Liver (tissue), 9 donors: Measurements from ENCODE around the gene SLC8A3. TPM values are rescaled to one million over a fixed set of nuclear protein-coding genes. Genes with fewer than 3 reads are reported as not detected.

ENCODE experiments used
- DNase-seq: peaks from one replicate; pipeline ENCODE4 v3.0.0-alpha.2; 2017; ENCODE audit warnings: low spot score
- H3K27ac ChIP-seq, 2 donors: one replicate each; pipeline ENCODE4 v1.7.0; 2013; ENCODE audit warnings: inconsistent platforms in 2 of 2, low read length in 2 of 2, control low read depth in 1 of 2, low read depth in 1 of 2, mild to moderate bottlenecking in 1 of 2
- H3K27me3 ChIP-seq, 4 donors: one replicate each; pipeline versions ENCODE4 v1.6.1 to v1.7.0; 2013; ENCODE audit warnings: low read length in 3 of 4, inconsistent platforms in 1 of 4, mild to moderate bottlenecking in 1 of 4, moderate library complexity in 1 of 4; ENCODE audit not compliant: control insufficient read depth in 4 of 4, insufficient read depth in 4 of 4
- H3K36me3 ChIP-seq, 4 donors: one replicate each; pipeline versions ENCODE4 v1.6.1 to v1.7.0; 2013; ENCODE audit warnings: low read length in 3 of 4, mild to moderate bottlenecking in 3 of 4, low read depth in 1 of 4, moderate library complexity in 1 of 4; ENCODE audit not compliant: control insufficient read depth in 4 of 4, insufficient read depth in 3 of 4
- H3K4me1 ChIP-seq, 4 donors: one replicate each; pipeline versions ENCODE4 v1.6.1 to v1.7.0; 2013; ENCODE audit warnings: low read length in 3 of 4, mild to moderate bottlenecking in 3 of 4, moderate library complexity in 1 of 4; ENCODE audit not compliant: control insufficient read depth in 4 of 4, insufficient read depth in 4 of 4
- H3K4me3 ChIP-seq, 3 donors: one replicate each; pipeline versions ENCODE4 v1.6.1 to v1.7.0; 2013; ENCODE audit warnings: low read length in 3 of 3, control low read depth in 1 of 3, low read depth in 1 of 3, mild to moderate bottlenecking in 1 of 3
- H3K9ac ChIP-seq, 2 donors: one replicate each; pipeline ENCODE4 v1.7.0; 2013; ENCODE audit warnings: low read length in 2 of 2, mild to moderate bottlenecking in 2 of 2, moderate library complexity in 2 of 2, control low read depth in 1 of 2, low read depth in 1 of 2
- H3K9me3 ChIP-seq, 4 donors: one replicate each; pipeline versions ENCODE4 v1.6.1 to v1.7.0; 2013; ENCODE audit warnings: low read length in 3 of 4; ENCODE audit not compliant: control insufficient read depth in 4 of 4
- EGR1 ChIP-seq, 2 donors: IDR thresholded peaks; 2 replicates each; pipeline ENCODE4 v1.6.1; 2016 to 2018; ENCODE audit warnings: antibody characterized with exemption in 2 of 2, low read depth in 2 of 2
- FOXA1 ChIP-seq: IDR thresholded peaks from 2 replicates; pipeline ENCODE4 v1.6.1; 2016; ENCODE audit warnings: antibody characterized with exemption
- FOXA2 ChIP-seq: IDR thresholded peaks from 2 replicates; pipeline ENCODE4 v1.6.1; 2016; ENCODE audit warnings: antibody characterized with exemption
- GABPA ChIP-seq, 2 donors: IDR thresholded peaks in 1 of 2; conservative IDR thresholded peaks in 1 of 2; 2 replicates each; pipeline ENCODE4 v1.6.1; 2016; ENCODE audit warnings: antibody characterized with exemption in 2 of 2, mild to moderate bottlenecking in 1 of 2, moderate library complexity in 1 of 2
- HNF4A ChIP-seq, 2 donors: conservative IDR thresholded peaks; 2 replicates each; pipeline ENCODE4 v1.6.1; 2016; ENCODE audit warnings: antibody characterized with exemption in 2 of 2, mild to moderate bottlenecking in 2 of 2
- HNF4G ChIP-seq: IDR thresholded peaks from 2 replicates; pipeline ENCODE4 v1.6.1; 2016; ENCODE audit warnings: antibody characterized with exemption
- JUND ChIP-seq, 2 donors: IDR thresholded peaks; 2 replicates each; pipeline ENCODE4 v1.6.1; 2016; ENCODE audit warnings: antibody characterized with exemption in 2 of 2
- NR2F2 ChIP-seq: IDR thresholded peaks from 2 replicates; pipeline ENCODE4 v1.6.1; 2016; ENCODE audit warnings: antibody characterized with exemption
- RAD21 ChIP-seq, 2 donors: IDR thresholded peaks; 2 replicates each; pipeline ENCODE4 v1.6.1; 2016; ENCODE audit warnings: antibody characterized with exemption in 2 of 2, mild to moderate bottlenecking in 2 of 2
- RXRA ChIP-seq, 2 donors: IDR thresholded peaks; 2 replicates each; pipeline ENCODE4 v1.6.1; 2017 to 2018; ENCODE audit warnings: antibody characterized with exemption in 2 of 2, mild to moderate bottlenecking in 1 of 2
- SP1 ChIP-seq: IDR thresholded peaks from 2 replicates; pipeline ENCODE4 v1.6.1; 2018; ENCODE audit warnings: antibody characterized with exemption, mild to moderate bottlenecking
- TAF1 ChIP-seq: conservative IDR thresholded peaks from 2 replicates; pipeline ENCODE4 v1.6.1; 2016; ENCODE audit warnings: antibody characterized with exemption, mild to moderate bottlenecking
- YY1 ChIP-seq: IDR thresholded peaks from 2 replicates; pipeline ENCODE4 v1.6.1; 2016; ENCODE audit warnings: antibody characterized with exemption, mild to moderate bottlenecking
- WGBS: extraction: QIAGEN DNeasy Blood & Tissue Kit; methylation state at CpG from one replicate; pipeline ENCODE4 v1.1.7; 2013; 5-methylcytosine and 5-hydroxymethylcytosine counted together
- polyA plus RNA-seq, 2 donors: library from polyadenylated mRNA; stranded (reverse) in 1 of 2; unstranded in 1 of 2; fragments of 200-250 nt in 1 of 2; fragments of >200 nt in 1 of 2; fragmentation: Nextera tagmentation in 1 of 2; extraction: Ambion mirVana in 1 of 2; gene quantifications; one replicate each; pipeline versions ENCODE4 v1.2.1 to v1.2.3, GENCODE V29; 2013 to 2015
- total RNA-seq, 2 donors: library from RNA; depleted of rRNA; stranded (reverse); fragments of >200 nt; gene quantifications; one replicate each; pipeline ENCODE4 v1.2.3, GENCODE V29; 2014
- TF ChIP-seq, protein P1 (sequence below): IDR thresholded peaks from 2 replicates; pipeline ENCODE4 v1.6.1; 2016; ENCODE audit warnings: antibody characterized with exemption, mild to moderate bottlenecking
- TF ChIP-seq, protein P2 (sequence below): IDR thresholded peaks from 2 replicates; pipeline ENCODE4 v1.6.1; 2016; ENCODE audit warnings: antibody characterized with exemption
- TF ChIP-seq, protein P3 (sequence below): IDR thresholded peaks from 2 replicates; pipeline ENCODE4 v1.6.1; 2016; ENCODE audit warnings: antibody characterized with exemption
- TF ChIP-seq, protein P4 (sequence below): fragments of 150-350 bp; IDR thresholded peaks from 2 replicates; pipeline ENCODE4 v1.5.1; 2017; ENCODE audit warnings: improper control_type of control experiment, low read depth, low read length; ENCODE audit not compliant: missing input control
- TF ChIP-seq, protein P5 (sequence below): IDR thresholded peaks from 2 replicates; pipeline ENCODE4 v1.6.1; 2016; ENCODE audit warnings: antibody characterized with exemption
- donor health status: healthy.
- donor health status: healthy.
- donor health status: healthy.
- donor health status: healthy.
- donor health status: healthy.

SLC8A3 gene
- total and polyA plus RNA-seq, 4 donors = 0.05 to 0.56 (median 0.10) TPM; not detected in 1

DNA sequence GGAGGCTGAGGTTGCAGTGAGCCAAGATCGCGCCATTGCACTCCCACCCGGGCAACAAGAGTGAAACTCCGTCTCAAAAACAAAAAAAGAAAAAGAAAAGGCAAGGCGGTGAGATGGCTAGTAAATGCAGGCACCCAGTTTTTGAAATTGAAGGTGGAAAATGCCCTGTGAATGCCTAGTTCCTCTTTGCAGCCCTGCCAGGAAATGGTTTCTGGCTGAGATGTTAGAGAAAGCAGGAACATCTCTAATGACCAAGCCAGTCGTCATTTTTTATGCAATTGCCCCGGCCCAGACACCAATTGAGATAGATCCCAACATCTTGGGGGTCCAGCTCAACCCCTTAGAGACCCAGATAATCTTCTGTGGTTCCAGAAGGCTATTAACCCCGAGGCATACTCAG lies 17.0 kb downstream of the SLC8A3 start:
- Histone ChIP-seq H3K36me3 (no peaks in the 10 kb centered on the region), H3K9ac (no peak overlapping the region), H3K4me1 (no peaks in the 10 kb centered on the region), H3K9me3 (no peaks in the 10 kb centered on the region), H3K4me3 (no peak overlapping the region), H3K27me3 (peaks cover 0 to 6% (median 1%) of the 10 kb centered on the region in 4 donors), H3K27ac (no peak overlapping the region)
- no peak for DNase-seq
- WGBS = 71% methylated on average over 8 of the region's 8 CpGs
- TF ChIP-seq HNF4A (conservative IDR thresholded peaks at IDR 0.05) = no peak
- no peak for TF ChIP-seq GABPA (IDR thresholded peaks at IDR 0.05 in 1 of 2, conservative IDR thresholded peaks at IDR 0.05 in 1 of 2)
- no peak for TF ChIP-seq FOXA2
- no peak for TF ChIP-seq JUND (IDR thresholded peaks at IDR 0.05)
- TF ChIP-seq, protein P1, sequence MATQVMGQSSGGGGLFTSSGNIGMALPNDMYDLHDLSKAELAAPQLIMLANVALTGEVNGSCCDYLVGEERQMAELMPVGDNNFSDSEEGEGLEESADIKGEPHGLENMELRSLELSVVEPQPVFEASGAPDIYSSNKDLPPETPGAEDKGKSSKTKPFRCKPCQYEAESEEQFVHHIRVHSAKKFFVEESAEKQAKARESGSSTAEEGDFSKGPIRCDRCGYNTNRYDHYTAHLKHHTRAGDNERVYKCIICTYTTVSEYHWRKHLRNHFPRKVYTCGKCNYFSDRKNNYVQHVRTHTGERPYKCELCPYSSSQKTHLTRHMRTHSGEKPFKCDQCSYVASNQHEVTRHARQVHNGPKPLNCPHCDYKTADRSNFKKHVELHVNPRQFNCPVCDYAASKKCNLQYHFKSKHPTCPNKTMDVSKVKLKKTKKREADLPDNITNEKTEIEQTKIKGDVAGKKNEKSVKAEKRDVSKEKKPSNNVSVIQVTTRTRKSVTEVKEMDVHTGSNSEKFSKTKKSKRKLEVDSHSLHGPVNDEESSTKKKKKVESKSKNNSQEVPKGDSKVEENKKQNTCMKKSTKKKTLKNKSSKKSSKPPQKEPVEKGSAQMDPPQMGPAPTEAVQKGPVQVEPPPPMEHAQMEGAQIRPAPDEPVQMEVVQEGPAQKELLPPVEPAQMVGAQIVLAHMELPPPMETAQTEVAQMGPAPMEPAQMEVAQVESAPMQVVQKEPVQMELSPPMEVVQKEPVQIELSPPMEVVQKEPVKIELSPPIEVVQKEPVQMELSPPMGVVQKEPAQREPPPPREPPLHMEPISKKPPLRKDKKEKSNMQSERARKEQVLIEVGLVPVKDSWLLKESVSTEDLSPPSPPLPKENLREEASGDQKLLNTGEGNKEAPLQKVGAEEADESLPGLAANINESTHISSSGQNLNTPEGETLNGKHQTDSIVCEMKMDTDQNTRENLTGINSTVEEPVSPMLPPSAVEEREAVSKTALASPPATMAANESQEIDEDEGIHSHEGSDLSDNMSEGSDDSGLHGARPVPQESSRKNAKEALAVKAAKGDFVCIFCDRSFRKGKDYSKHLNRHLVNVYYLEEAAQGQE = no peak
- TF ChIP-seq RXRA (IDR thresholded peaks at IDR 0.05) = no peak
- TF ChIP-seq, protein P2, sequence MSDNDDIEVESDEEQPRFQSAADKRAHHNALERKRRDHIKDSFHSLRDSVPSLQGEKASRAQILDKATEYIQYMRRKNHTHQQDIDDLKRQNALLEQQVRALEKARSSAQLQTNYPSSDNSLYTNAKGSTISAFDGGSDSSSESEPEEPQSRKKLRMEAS = no peak
- TF ChIP-seq SP1 = no peak
- no peak for TF ChIP-seq TAF1
- TF ChIP-seq, protein P3, sequence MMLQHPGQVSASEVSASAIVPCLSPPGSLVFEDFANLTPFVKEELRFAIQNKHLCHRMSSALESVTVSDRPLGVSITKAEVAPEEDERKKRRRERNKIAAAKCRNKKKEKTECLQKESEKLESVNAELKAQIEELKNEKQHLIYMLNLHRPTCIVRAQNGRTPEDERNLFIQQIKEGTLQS = no peak

DNA sequence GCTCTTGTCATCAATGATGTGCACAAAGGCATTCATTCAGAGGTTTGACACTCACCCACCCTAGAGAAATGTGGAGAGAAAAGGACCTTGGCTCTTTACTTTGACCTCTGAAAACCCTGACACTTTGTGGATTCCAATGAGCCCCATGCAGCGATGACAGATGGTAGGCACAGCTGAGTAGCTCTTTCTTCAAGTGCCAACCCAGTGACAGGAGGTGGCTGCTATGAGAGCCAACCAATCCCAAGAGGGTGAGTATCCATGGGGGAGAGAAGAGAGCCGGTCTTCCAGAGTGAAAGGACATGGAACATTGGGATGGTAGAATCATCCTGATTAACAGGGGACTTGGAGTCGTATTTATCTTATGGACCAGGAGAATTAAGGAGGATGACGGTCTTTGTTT lies 17.8 kb downstream of the SLC8A3 start:
- Histone ChIP-seq H3K9ac (no peak overlapping the region), H3K27me3 (peaks cover 0 to 6% (median 1%) of the 10 kb centered on the region in 4 donors), H3K27ac (no peak overlapping the region), H3K4me3 (no peak overlapping the region), H3K36me3 (no peaks in the 10 kb centered on the region), H3K4me1 (no peaks in the 10 kb centered on the region), H3K9me3 (no peaks in the 10 kb centered on the region)
- TF ChIP-seq, protein P4, sequence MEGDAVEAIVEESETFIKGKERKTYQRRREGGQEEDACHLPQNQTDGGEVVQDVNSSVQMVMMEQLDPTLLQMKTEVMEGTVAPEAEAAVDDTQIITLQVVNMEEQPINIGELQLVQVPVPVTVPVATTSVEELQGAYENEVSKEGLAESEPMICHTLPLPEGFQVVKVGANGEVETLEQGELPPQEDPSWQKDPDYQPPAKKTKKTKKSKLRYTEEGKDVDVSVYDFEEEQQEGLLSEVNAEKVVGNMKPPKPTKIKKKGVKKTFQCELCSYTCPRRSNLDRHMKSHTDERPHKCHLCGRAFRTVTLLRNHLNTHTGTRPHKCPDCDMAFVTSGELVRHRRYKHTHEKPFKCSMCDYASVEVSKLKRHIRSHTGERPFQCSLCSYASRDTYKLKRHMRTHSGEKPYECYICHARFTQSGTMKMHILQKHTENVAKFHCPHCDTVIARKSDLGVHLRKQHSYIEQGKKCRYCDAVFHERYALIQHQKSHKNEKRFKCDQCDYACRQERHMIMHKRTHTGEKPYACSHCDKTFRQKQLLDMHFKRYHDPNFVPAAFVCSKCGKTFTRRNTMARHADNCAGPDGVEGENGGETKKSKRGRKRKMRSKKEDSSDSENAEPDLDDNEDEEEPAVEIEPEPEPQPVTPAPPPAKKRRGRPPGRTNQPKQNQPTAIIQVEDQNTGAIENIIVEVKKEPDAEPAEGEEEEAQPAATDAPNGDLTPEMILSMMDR = no peak
- TF ChIP-seq, protein P2 = no peak
- TF ChIP-seq TAF1 (no peak), RXRA (IDR thresholded peaks at IDR 0.05) (no peak), FOXA1 (no peak), HNF4A (conservative IDR thresholded peaks at IDR 0.05) (no peak), NR2F2 (no peak), SP1 (no peak), JUND (IDR thresholded peaks at IDR 0.05) (no peak), GABPA (IDR thresholded peaks at IDR 0.05 in 1 of 2, conservative IDR thresholded peaks at IDR 0.05 in 1 of 2) (no peak), HNF4G (no peak), FOXA2 (no peak), EGR1 (IDR thresholded peaks at IDR 0.05; ENCODE audit: low read depth in 2 of 2) (no peak), YY1 (no peak), RAD21 (IDR thresholded peaks at IDR 0.05) (no peak)
- TF ChIP-seq, protein P3 = no peak
- TF ChIP-seq, protein P1 = no peak
- TF ChIP-seq, protein P5, sequence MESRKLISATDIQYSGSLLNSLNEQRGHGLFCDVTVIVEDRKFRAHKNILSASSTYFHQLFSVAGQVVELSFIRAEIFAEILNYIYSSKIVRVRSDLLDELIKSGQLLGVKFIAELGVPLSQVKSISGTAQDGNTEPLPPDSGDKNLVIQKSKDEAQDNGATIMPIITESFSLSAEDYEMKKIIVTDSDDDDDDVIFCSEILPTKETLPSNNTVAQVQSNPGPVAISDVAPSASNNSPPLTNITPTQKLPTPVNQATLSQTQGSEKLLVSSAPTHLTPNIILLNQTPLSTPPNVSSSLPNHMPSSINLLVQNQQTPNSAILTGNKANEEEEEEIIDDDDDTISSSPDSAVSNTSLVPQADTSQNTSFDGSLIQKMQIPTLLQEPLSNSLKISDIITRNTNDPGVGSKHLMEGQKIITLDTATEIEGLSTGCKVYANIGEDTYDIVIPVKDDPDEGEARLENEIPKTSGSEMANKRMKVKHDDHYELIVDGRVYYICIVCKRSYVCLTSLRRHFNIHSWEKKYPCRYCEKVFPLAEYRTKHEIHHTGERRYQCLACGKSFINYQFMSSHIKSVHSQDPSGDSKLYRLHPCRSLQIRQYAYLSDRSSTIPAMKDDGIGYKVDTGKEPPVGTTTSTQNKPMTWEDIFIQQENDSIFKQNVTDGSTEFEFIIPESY = no peak
- WGBS = 85% methylated on average over 4 of the region's 4 CpGs
- no peak for DNase-seq
